Measurements from ENCODE around the gene ZBTB11.

GRCh38 chr3:101671014-101671413 lies 5.9 kb downstream of the ZBTB11 start:
- no peak for TF ChIP-seq MAX (IDR thresholded peaks at IDR 0.05; ENCODE audit: low read depth)
- TF ChIP-seq CTCF (IDR thresholded peaks at IDR 0.05) = no peak
- no peak for TF ChIP-seq JUND (IDR thresholded peaks at IDR 0.05)
- TF ChIP-seq MEF2A (IDR thresholded peaks at IDR 0.05; ENCODE audit: borderline replicate concordance, low read depth) = no peak
- no peak for TF ChIP-seq REST (IDR thresholded peaks at IDR 0.05; ENCODE audit: low read depth, low read length)
